HL-60 (cell line): ENCODE measurements around the gene CSTF2T.

Experiments used
- DNase-seq, 2 experiments: peaks; one replicate each; pipeline ENCODE4 v3.0.0-alpha.2; 2010 to 2020; ENCODE audit warnings: low read depth in 1 of 2, low spot score in 1 of 2
- H3K27ac ChIP-seq: fragments of 250-450 bp; sonication (Bioruptor Pico); replicated peaks from 2 replicates; pipeline ENCODE4 v1.5.1; 2020; ENCODE audit warnings: mild to moderate bottlenecking, moderate library complexity
- H3K27me3 ChIP-seq: fragments of 250-450 bp; sonication (Bioruptor Pico); 2 replicates; pipeline ENCODE4 v1.5.1; 2021; ENCODE audit warnings: mild to moderate bottlenecking, moderate library complexity; ENCODE audit not compliant: insufficient read depth, poor library complexity, severe bottlenecking
- H3K4me3 ChIP-seq: replicated peaks from 2 replicates; pipeline ENCODE4 v1.5.1; 2011; ENCODE audit warnings: mild to moderate bottlenecking, control low read depth, low read length; ENCODE audit not compliant: insufficient read depth
- GABPA ChIP-seq: IDR thresholded peaks from 2 replicates; pipeline ENCODE4 v1.6.1; 2012; ENCODE audit warnings: low read depth
- POLR2AphosphoS5 ChIP-seq: IDR thresholded peaks from 2 replicates; pipeline ENCODE4 v1.6.1; 2012; ENCODE audit warnings: low read depth
- SPI1 ChIP-seq: IDR thresholded peaks from 2 replicates; pipeline ENCODE4 v1.6.1; 2012; ENCODE audit warnings: low read depth, mild to moderate bottlenecking, borderline replicate concordance
- TF ChIP-seq, protein P1 (sequence below): IDR thresholded peaks from 2 replicates; pipeline ENCODE4 v1.6.1; 2012; ENCODE audit warnings: low read depth; ENCODE audit not compliant: insufficient replicate concordance
- TF ChIP-seq, protein P2 (sequence below): IDR thresholded peaks from one replicate; pipeline ENCODE4 v1.5.1; 2011; ENCODE audit warnings: low read length, control low read depth, inconsistent platforms; ENCODE audit not compliant: insufficient read depth

Gene CSTF2T

DNA sequence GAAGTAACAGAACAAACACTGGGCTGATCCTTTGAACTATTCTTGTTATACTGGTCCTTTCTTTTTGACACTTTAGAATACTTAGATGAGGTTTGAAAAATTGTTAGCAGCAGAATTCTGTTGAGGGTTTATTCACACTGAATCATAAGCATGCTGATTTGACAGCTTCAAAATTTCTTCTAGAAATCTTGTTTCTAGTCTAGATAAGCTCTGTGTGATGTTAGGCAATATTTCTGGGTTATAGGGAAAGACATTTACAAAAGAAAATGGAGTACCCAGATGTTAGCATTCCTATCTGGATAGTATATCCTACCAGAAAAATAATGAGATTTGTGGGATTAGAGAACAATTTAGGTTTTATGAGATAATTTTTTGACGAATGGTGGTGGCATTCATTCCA is 12.1 kb downstream of the CSTF2T start:
- no peak overlapping the region for H3K4me3 ChIP-seq
- no peak for TF ChIP-seq SPI1
- no peak for TF ChIP-seq POLR2AphosphoS5
- TF ChIP-seq, protein P1, sequence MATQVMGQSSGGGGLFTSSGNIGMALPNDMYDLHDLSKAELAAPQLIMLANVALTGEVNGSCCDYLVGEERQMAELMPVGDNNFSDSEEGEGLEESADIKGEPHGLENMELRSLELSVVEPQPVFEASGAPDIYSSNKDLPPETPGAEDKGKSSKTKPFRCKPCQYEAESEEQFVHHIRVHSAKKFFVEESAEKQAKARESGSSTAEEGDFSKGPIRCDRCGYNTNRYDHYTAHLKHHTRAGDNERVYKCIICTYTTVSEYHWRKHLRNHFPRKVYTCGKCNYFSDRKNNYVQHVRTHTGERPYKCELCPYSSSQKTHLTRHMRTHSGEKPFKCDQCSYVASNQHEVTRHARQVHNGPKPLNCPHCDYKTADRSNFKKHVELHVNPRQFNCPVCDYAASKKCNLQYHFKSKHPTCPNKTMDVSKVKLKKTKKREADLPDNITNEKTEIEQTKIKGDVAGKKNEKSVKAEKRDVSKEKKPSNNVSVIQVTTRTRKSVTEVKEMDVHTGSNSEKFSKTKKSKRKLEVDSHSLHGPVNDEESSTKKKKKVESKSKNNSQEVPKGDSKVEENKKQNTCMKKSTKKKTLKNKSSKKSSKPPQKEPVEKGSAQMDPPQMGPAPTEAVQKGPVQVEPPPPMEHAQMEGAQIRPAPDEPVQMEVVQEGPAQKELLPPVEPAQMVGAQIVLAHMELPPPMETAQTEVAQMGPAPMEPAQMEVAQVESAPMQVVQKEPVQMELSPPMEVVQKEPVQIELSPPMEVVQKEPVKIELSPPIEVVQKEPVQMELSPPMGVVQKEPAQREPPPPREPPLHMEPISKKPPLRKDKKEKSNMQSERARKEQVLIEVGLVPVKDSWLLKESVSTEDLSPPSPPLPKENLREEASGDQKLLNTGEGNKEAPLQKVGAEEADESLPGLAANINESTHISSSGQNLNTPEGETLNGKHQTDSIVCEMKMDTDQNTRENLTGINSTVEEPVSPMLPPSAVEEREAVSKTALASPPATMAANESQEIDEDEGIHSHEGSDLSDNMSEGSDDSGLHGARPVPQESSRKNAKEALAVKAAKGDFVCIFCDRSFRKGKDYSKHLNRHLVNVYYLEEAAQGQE, result no peak
- TF ChIP-seq GABPA, result no peak
- TF ChIP-seq, protein P2, sequence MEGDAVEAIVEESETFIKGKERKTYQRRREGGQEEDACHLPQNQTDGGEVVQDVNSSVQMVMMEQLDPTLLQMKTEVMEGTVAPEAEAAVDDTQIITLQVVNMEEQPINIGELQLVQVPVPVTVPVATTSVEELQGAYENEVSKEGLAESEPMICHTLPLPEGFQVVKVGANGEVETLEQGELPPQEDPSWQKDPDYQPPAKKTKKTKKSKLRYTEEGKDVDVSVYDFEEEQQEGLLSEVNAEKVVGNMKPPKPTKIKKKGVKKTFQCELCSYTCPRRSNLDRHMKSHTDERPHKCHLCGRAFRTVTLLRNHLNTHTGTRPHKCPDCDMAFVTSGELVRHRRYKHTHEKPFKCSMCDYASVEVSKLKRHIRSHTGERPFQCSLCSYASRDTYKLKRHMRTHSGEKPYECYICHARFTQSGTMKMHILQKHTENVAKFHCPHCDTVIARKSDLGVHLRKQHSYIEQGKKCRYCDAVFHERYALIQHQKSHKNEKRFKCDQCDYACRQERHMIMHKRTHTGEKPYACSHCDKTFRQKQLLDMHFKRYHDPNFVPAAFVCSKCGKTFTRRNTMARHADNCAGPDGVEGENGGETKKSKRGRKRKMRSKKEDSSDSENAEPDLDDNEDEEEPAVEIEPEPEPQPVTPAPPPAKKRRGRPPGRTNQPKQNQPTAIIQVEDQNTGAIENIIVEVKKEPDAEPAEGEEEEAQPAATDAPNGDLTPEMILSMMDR, result no peak
- no peak overlapping the region for H3K27ac ChIP-seq
- DNase-seq, result no peak
- no peaks in the 10 kb centered on the region for H3K27me3 ChIP-seq

DNA sequence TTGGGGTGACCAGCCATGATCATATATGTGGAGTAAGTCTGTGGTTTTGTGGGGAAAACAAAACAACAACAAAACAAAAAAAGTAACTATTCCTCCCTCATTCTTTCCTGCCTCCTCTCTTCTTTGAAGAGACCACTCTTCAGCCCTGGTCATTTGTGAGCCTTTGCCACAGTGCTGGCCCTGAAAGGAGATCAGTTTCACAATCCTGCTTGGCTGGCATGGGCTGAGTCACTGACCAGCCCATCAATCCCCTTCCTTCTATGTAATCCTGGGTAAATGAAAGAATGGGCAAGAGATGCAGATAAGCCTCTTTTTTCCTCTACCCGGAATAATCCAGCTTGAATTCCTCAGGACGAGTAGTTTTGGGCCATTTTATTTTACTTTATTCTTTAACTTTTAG is 13.6 kb downstream of the CSTF2T start:
- TF ChIP-seq GABPA (no peak), POLR2AphosphoS5 (no peak)
- no peaks in the 10 kb centered on the region for H3K27me3 ChIP-seq
- no peak for DNase-seq
- no peak overlapping the region for H3K4me3 ChIP-seq
- no peak overlapping the region for H3K27ac ChIP-seq

DNA sequence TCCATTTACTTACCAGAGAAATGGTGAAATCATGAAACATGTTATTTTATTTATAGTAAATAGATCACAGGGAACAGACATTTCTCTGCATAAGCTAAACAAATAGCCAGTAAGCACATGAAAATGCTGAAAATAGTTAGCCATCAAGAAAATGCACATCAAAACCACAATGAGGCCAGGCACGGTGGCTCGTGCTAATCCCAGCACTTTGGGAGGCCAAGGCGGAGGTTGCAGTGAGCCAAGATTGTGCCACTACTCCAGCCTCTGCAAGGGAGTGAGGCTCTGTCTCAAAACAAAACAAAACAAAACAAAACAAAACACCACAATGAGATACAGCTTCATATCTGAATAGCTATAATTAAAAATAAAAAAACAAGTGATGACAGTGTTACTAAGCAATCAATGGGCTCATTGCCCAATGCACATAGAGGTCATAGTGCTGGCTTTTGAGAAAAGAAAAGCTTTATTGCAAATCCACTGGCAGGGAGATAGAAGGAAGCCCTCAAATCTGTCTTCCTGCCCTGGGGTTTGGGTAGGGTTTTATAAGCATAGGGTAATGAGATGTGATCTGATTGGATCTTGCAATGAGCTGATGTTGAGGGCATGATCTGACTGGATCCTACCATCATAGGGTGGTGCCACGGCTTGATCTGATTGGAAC is 16.2 kb downstream of the CSTF2T start:
- TF ChIP-seq SPI1 (no peak), POLR2AphosphoS5 (no peak), GABPA (no peak)
- TF ChIP-seq, protein P2, result no peak
- TF ChIP-seq, protein P1, result no peak
- Histone ChIP-seq H3K27me3 (no peaks in the 10 kb centered on the region), H3K27ac (no peak overlapping the region), H3K4me3 (no peak overlapping the region)
- DNase-seq, result no peak

DNA sequence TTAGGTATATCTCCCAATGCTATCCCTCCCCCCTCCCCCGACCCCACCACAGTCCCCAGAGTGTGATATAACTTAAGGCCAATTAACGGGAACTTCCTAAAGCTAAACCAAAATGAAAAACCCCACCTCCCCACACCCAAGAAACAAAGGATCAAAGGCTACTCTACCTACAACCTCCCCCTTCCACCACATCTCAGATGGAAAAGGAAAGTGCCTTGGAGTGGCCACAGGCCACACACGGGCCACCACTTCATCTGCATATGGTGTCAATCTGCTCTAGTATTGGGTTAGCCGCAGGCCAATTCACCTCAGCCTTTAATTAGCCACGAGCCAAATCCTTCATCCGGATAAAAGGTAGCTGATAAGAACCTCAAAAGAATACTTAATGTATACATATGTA is 19.6 kb downstream of the CSTF2T start:
- H3K27me3 ChIP-seq, result no peaks in the 10 kb centered on the region
- TF ChIP-seq, protein P2, result no peak
- TF ChIP-seq POLR2AphosphoS5 (no peak), SPI1 (no peak), GABPA (no peak)
- TF ChIP-seq, protein P1, result no peak
- H3K4me3 ChIP-seq, result no peak overlapping the region
- DNase-seq, result no peak
- H3K27ac ChIP-seq, result no peak overlapping the region
